HS-27A (cell line): ENCODE data around the gene RAB8B.

ENCODE experiments used
- DNase-seq: peaks from one replicate; pipeline ENCODE4 v3.0.0-alpha.2; 2012; ENCODE audit warnings: low read depth, missing footprints

The RAB8B gene

GRCh38 chr15:63185206-63185605 is 4.2 kb upstream of the RAB8B start:
- DNase-seq: no peak

- no peak for DNase-seq
Measured at GRCh38 chr15:63186065-63186464, 3.3 kb upstream of the RAB8B start.

GRCh38 chr15:63187589-63188226 is 1.7 kb upstream of the RAB8B start:
- DNase-seq: no peak

- no peak for DNase-seq
Measured at GRCh38 chr15:63188247-63188925, 1.0 kb upstream of the RAB8B start.

- no peak for DNase-seq
Measured at GRCh38 chr15:63189941-63190768, 749 bp downstream of the RAB8B start.

GRCh38 chr15:63190769-63191649 is 1.6 kb downstream of the RAB8B start:
- DNase-seq: no peak

GRCh38 chr15:63191895-63192618 is 2.7 kb downstream of the RAB8B start:
- no peak for DNase-seq

GRCh38 chr15:63192619-63193206 is 3.3 kb downstream of the RAB8B start:
- no peak for DNase-seq

- DNase-seq: no peak
Measured at GRCh38 chr15:63194302-63194701, 4.9 kb downstream of the RAB8B start.

- DNase-seq: no peak
Measured at GRCh38 chr15:63194880-63195568, 5.6 kb downstream of the RAB8B start.

- DNase-seq: no peak
Measured at GRCh38 chr15:63195569-63196015, 6.2 kb downstream of the RAB8B start.

GRCh38 chr15:63196842-63197241 is 7.4 kb downstream of the RAB8B start:
- no peak for DNase-seq

- DNase-seq: no peak
Measured at GRCh38 chr15:63197626-63198025, 8.2 kb downstream of the RAB8B start.

- no peak for DNase-seq
Measured at GRCh38 chr15:63198371-63199250, 9.2 kb downstream of the RAB8B start.

- no peak for DNase-seq
Measured at GRCh38 chr15:63200464-63201249, 11.3 kb downstream of the RAB8B start.

GRCh38 chr15:63202861-63203260 is 13.5 kb downstream of the RAB8B start:
- DNase-seq: no peak

- no peak for DNase-seq
Measured at GRCh38 chr15:63203451-63204090, 14.2 kb downstream of the RAB8B start.

- no peak for DNase-seq
Measured at GRCh38 chr15:63206079-63206478, 16.7 kb downstream of the RAB8B start.
